Activated T-helper 17 cell treated with anti-CD3 and anti-CD28 coated beads, Interleukin-2, amount 50 U/mL, for 72 hours (primary cell): ENCODE measurements around the gene MAST4. TPM values are rescaled to one million over a fixed set of nuclear protein-coding genes. Genes with fewer than 3 reads are reported as not detected.

Experiments
- ATAC-seq: fragments of 150-1000 bp; cut with Tn5 transposase; replicated peaks from 2 replicates; pipeline ENCODE4 v1.10.0; 2021; ENCODE audit warnings: mild to moderate bottlenecking, moderate library complexity
- H3K27ac Mint-ChIP-seq: one replicate; pipeline ENCODE4 v1.8.0; 2022; ENCODE audit warnings: mixed read lengths
- H3K27me3 Mint-ChIP-seq: one replicate; pipeline ENCODE4 v1.8.0; 2022; ENCODE audit warnings: mixed read lengths
- H3K36me3 Mint-ChIP-seq: one replicate; pipeline ENCODE4 v1.8.0; 2022; ENCODE audit warnings: low read depth, mild to moderate bottlenecking, mixed read lengths
- H3K4me1 Mint-ChIP-seq: one replicate; pipeline ENCODE4 v1.8.0; 2022; ENCODE audit warnings: mixed read lengths
- H3K4me3 Mint-ChIP-seq: one replicate; pipeline ENCODE4 v1.8.0; 2022; ENCODE audit warnings: mild to moderate bottlenecking, mixed read lengths
- H3K9me3 Mint-ChIP-seq: one replicate; pipeline ENCODE4 v1.8.0; 2022; ENCODE audit warnings: mixed read lengths
- total RNA-seq, 2 donors: library from RNA; stranded (reverse); gene quantifications; one replicate each; pipeline ENCODE4 v1.2.3, GENCODE V29; 2022

Gene MAST4
- total RNA-seq, 2 donors from 2014 or later: 42.1 to 103 TPM

- no peak overlapping the region for H3K27ac Mint-ChIP-seq
- no peaks in the 10 kb centered on the region for H3K9me3 Mint-ChIP-seq
- H3K4me1 Mint-ChIP-seq: no peaks in the 10 kb centered on the region
- no peaks in the 10 kb centered on the region for H3K36me3 Mint-ChIP-seq
- no peak overlapping the region for H3K4me3 Mint-ChIP-seq
- H3K27me3 Mint-ChIP-seq: peaks cover 26% of the 10 kb centered on the region
- no peak for ATAC-seq
Observed at GRCh38 chr5:66582499-66583165, 13.6 kb upstream of the MAST4 start.

- Mint-ChIP-seq H3K4me1 (no peaks in the 10 kb centered on the region), H3K27me3 (peaks cover 39% of the 10 kb centered on the region), H3K36me3 (no peaks in the 10 kb centered on the region), H3K4me3 (no peak overlapping the region), H3K27ac (no peak overlapping the region), H3K9me3 (no peaks in the 10 kb centered on the region)
- no peak for ATAC-seq
Observed at GRCh38 chr5:66585291-66585690, 10.9 kb upstream of the MAST4 start.

GRCh38 chr5:66587771-66588170, 8.4 kb upstream of the MAST4 start:
- H3K4me3 Mint-ChIP-seq: no peak overlapping the region
- no peaks in the 10 kb centered on the region for H3K9me3 Mint-ChIP-seq
- H3K4me1 Mint-ChIP-seq: no peaks in the 10 kb centered on the region
- H3K27me3 Mint-ChIP-seq: peaks cover 44% of the 10 kb centered on the region
- H3K27ac Mint-ChIP-seq: no peak overlapping the region
- H3K36me3 Mint-ChIP-seq: no peaks in the 10 kb centered on the region
- no peak for ATAC-seq

- Mint-ChIP-seq H3K36me3 (no peaks in the 10 kb centered on the region), H3K9me3 (no peaks in the 10 kb centered on the region), H3K4me3 (peak overlapping the region; percentile 60), H3K27me3 (peaks cover 55% of the 10 kb centered on the region), H3K4me1 (no peaks in the 10 kb centered on the region), H3K27ac (no peak overlapping the region)
- ATAC-seq: peak; percentile 28
Observed at GRCh38 chr5:66596636-66597182, 516 bp downstream of the MAST4 start.

GRCh38 chr5:66597183-66597757, 1.1 kb downstream of the MAST4 start:
- Mint-ChIP-seq H3K36me3 (no peaks in the 10 kb centered on the region), H3K4me3 (peak overlapping the region; percentile 60), H3K4me1 (no peaks in the 10 kb centered on the region), H3K27me3 (peaks cover 54% of the 10 kb centered on the region), H3K9me3 (no peaks in the 10 kb centered on the region), H3K27ac (no peak overlapping the region)
- no peak for ATAC-seq

- no peak for ATAC-seq
- Mint-ChIP-seq H3K27me3 (peaks cover 35% of the 10 kb centered on the region), H3K9me3 (no peaks in the 10 kb centered on the region), H3K4me3 (no peak overlapping the region), H3K27ac (no peak overlapping the region), H3K36me3 (no peaks in the 10 kb centered on the region), H3K4me1 (no peaks in the 10 kb centered on the region)
Observed at GRCh38 chr5:66602621-66603020, 6.4 kb downstream of the MAST4 start.

GRCh38 chr5:66603164-66603563, 7.0 kb downstream of the MAST4 start:
- ATAC-seq: no peak
- peaks cover 31% of the 10 kb centered on the region for H3K27me3 Mint-ChIP-seq
- H3K27ac Mint-ChIP-seq: no peak overlapping the region
- H3K9me3 Mint-ChIP-seq: no peaks in the 10 kb centered on the region
- H3K4me1 Mint-ChIP-seq: no peaks in the 10 kb centered on the region
- H3K36me3 Mint-ChIP-seq: no peaks in the 10 kb centered on the region
- H3K4me3 Mint-ChIP-seq: no peak overlapping the region

GRCh38 chr5:66603881-66604280, 7.7 kb downstream of the MAST4 start:
- no peaks in the 10 kb centered on the region for H3K9me3 Mint-ChIP-seq
- no peaks in the 10 kb centered on the region for H3K4me1 Mint-ChIP-seq
- no peak overlapping the region for H3K4me3 Mint-ChIP-seq
- H3K27ac Mint-ChIP-seq: no peak overlapping the region
- peaks cover 27% of the 10 kb centered on the region for H3K27me3 Mint-ChIP-seq
- no peak for ATAC-seq
- H3K36me3 Mint-ChIP-seq: no peaks in the 10 kb centered on the region

GRCh38 chr5:66606713-66607112, 10.5 kb downstream of the MAST4 start:
- no peak overlapping the region for H3K4me3 Mint-ChIP-seq
- H3K4me1 Mint-ChIP-seq: no peaks in the 10 kb centered on the region

GRCh38 chr5:66608501-66608900, 12.3 kb downstream of the MAST4 start:
- no peak overlapping the region for H3K4me3 Mint-ChIP-seq
- H3K27me3 Mint-ChIP-seq: peaks cover 17% of the 10 kb centered on the region
- H3K4me1 Mint-ChIP-seq: no peaks in the 10 kb centered on the region
- H3K36me3 Mint-ChIP-seq: no peaks in the 10 kb centered on the region
- no peak for ATAC-seq
- H3K9me3 Mint-ChIP-seq: no peaks in the 10 kb centered on the region
- no peak overlapping the region for H3K27ac Mint-ChIP-seq

More at GRCh38 chr5:66606713-66607112, 10.5 kb downstream of the MAST4 start:
- Mint-ChIP-seq H3K27ac (no peak overlapping the region), H3K36me3 (no peaks in the 10 kb centered on the region), H3K27me3 (peaks cover 17% of the 10 kb centered on the region), H3K9me3 (no peaks in the 10 kb centered on the region)
- no peak for ATAC-seq

GRCh38 chr5:66609615-66610014, 13.4 kb downstream of the MAST4 start:
- no peaks in the 10 kb centered on the region for H3K36me3 Mint-ChIP-seq
- ATAC-seq: no peak
- no peak overlapping the region for H3K27ac Mint-ChIP-seq
- H3K9me3 Mint-ChIP-seq: no peaks in the 10 kb centered on the region
- H3K27me3 Mint-ChIP-seq: peaks cover 17% of the 10 kb centered on the region
- no peak overlapping the region for H3K4me3 Mint-ChIP-seq
- no peaks in the 10 kb centered on the region for H3K4me1 Mint-ChIP-seq

- no peak for ATAC-seq
Observed at GRCh38 chr5:66612226-66612625, 16.0 kb downstream of the MAST4 start.

GRCh38 chr5:66615136-66615535, 18.9 kb downstream of the MAST4 start:
- Mint-ChIP-seq H3K4me3 (no peak overlapping the region), H3K4me1 (peaks cover 8% of the 10 kb centered on the region), H3K27me3 (peaks cover 17% of the 10 kb centered on the region), H3K9me3 (no peaks in the 10 kb centered on the region), H3K36me3 (no peaks in the 10 kb centered on the region), H3K27ac (no peak overlapping the region)
- ATAC-seq: no peak

More at GRCh38 chr5:66612226-66612625, 16.0 kb downstream of the MAST4 start:
- Mint-ChIP-seq H3K4me3 (no peak overlapping the region), H3K4me1 (peaks cover 3% of the 10 kb centered on the region), H3K9me3 (no peaks in the 10 kb centered on the region), H3K36me3 (no peaks in the 10 kb centered on the region), H3K27me3 (peaks cover 21% of the 10 kb centered on the region), H3K27ac (no peak overlapping the region)

- Mint-ChIP-seq H3K27ac (no peak overlapping the region), H3K4me1 (peaks cover 8% of the 10 kb centered on the region), H3K36me3 (no peaks in the 10 kb centered on the region), H3K27me3 (peaks cover 18% of the 10 kb centered on the region), H3K4me3 (no peak overlapping the region), H3K9me3 (no peaks in the 10 kb centered on the region)
- no peak for ATAC-seq
Observed at GRCh38 chr5:66615894-66616293, 19.7 kb downstream of the MAST4 start.

- H3K4me1 Mint-ChIP-seq: peaks cover 8% of the 10 kb centered on the region
Observed at GRCh38 chr5:66616520-66617225, 20.5 kb downstream of the MAST4 start.

More at GRCh38 chr5:66616520-66617225, 20.5 kb downstream of the MAST4 start:
- Mint-ChIP-seq H3K36me3 (no peaks in the 10 kb centered on the region), H3K27ac (no peak overlapping the region), H3K4me3 (no peak overlapping the region), H3K9me3 (no peaks in the 10 kb centered on the region), H3K27me3 (peaks cover 15% of the 10 kb centered on the region)
- ATAC-seq: no peak
